ENCODE measurements around the gene RPS6KA2.

Gene RPS6KA2

DNA sequence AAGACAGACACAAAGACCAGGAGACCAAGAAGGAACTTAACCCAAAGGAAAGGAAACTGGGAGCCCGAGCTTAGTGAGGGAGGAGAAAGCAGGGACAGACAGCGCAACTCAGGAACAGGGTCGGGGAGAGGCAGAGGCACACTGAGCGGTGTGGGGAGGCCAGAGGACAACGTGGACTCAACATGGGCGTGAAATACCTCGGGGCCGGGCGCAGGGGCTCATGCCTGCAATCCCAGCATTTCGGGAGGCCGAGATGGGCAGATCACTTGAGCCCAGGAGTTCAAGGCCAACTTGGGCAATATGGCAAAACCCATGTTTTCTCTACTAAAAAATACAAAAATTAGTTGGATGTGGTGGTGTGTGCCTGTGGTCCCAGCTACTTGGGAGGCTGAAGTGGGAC lies 5.7 kb upstream of the RPS6KA2 start:
- no peak for DNase-seq (ENCODE audit: low read depth)
- TF ChIP-seq, protein P1, sequence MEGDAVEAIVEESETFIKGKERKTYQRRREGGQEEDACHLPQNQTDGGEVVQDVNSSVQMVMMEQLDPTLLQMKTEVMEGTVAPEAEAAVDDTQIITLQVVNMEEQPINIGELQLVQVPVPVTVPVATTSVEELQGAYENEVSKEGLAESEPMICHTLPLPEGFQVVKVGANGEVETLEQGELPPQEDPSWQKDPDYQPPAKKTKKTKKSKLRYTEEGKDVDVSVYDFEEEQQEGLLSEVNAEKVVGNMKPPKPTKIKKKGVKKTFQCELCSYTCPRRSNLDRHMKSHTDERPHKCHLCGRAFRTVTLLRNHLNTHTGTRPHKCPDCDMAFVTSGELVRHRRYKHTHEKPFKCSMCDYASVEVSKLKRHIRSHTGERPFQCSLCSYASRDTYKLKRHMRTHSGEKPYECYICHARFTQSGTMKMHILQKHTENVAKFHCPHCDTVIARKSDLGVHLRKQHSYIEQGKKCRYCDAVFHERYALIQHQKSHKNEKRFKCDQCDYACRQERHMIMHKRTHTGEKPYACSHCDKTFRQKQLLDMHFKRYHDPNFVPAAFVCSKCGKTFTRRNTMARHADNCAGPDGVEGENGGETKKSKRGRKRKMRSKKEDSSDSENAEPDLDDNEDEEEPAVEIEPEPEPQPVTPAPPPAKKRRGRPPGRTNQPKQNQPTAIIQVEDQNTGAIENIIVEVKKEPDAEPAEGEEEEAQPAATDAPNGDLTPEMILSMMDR (IDR thresholded peaks at IDR 0.05; ENCODE audit: control insufficient read depth, extremely low read depth, insufficient read depth): no peak

DNA sequence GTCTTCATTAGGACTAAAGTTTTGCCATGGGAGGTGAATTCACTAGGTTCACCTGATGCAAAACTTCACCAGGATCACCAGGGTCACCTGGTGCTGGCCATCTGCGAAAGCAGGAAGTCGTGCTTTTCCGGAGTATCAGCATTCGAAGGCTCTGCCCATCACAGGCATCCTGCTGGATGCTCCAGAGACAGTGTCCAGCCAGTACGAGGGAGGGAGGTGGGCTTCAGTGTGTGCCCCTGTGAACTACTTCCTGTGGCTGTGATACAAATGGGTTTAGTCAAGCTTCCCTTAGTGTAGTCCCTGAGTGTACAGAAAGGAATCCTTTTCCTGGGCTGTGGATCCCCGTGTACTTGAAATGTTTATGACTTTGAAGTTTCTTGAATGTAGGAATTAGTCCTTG lies 3.4 kb upstream of the RPS6KA2 start:
- TF ChIP-seq, protein P1 (IDR thresholded peaks at IDR 0.05; ENCODE audit: control insufficient read depth, extremely low read depth, insufficient read depth): no peak
- H3K4me3 ChIP-seq (ENCODE audit: low read depth, low read length): no peak overlapping the region
- DNase-seq (ENCODE audit: low read depth): no peak

More for the DNA sequence above, 5.7 kb upstream of the RPS6KA2 start:
- H3K4me3 ChIP-seq (ENCODE audit: low read depth, low read length): no peak overlapping the region

DNA sequence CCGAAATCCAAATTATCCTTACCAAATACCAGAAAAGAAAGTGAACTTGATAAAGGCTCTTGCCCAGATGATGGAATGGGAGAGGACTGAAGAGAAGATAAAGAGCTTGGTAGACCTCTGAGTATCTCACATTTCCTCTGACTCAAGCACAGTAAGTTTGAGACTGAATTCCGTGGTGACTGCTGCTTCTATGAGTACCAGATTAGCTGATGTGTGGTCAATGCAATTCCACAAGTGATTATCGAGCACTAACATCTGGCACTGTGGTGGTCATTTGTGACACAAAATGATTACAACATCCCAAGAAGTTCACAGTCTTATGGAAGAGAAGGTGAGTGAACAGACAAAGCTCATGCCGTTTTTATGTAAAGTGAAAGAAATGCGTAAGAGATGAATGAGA lies 2.6 kb upstream of the RPS6KA2 start:
- TF ChIP-seq, protein P1 (IDR thresholded peaks at IDR 0.05; ENCODE audit: control insufficient read depth, extremely low read depth, insufficient read depth): no peak
- DNase-seq (ENCODE audit: low read depth): no peak
- H3K4me3 ChIP-seq (ENCODE audit: low read depth, low read length): no peak overlapping the region

DNA sequence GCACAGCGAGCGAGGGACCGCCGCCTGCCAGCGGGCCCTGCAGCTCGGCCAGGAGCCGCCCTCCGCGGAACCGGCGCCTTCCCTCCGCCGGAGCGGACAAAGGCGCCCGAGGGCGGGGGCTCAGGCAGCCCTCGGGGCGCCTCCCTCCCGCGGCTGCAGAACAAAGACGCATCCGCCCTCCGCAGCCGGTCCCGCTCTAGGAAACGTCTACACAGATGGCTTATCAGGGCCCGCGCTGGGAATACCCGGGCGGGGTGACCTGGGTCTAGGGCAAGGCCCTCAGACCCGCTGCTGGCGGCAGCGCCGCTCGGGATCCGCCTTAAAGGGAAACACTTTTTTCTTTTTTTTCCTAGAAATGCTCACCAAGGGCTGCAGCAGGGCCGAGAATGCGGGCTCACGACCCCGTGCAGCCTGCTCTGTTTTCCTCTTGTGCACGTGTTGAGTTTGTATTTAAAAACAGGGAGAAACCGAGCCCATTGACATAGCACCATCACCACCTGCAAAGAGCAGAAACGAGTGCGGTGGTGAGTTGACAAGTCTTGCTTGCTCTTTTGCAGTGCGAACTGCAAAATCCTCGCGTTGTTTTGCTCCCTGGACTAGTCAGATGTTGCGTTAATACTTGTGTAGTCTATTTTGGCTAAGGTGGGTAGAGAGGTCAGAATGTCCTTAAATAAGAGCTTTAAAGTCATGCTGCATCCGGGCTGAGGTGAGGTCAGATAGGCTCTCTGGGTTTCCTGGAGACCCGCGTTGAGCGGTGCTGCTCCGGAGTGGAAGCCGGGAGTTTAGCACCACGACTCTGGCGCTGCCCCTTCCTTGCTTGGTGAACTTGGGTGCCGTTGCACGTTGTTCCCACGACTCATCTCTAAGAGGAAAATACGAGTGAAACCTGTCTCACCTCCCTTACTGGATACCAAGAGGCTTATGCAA lies 1.1 kb upstream of the RPS6KA2 start:
- H3K4me3 ChIP-seq (ENCODE audit: low read depth, low read length): peak overlapping the region; percentile 58
- no peak for DNase-seq (ENCODE audit: low read depth)
- TF ChIP-seq, protein P1 (IDR thresholded peaks at IDR 0.05; ENCODE audit: control insufficient read depth, extremely low read depth, insufficient read depth): no peak

DNA sequence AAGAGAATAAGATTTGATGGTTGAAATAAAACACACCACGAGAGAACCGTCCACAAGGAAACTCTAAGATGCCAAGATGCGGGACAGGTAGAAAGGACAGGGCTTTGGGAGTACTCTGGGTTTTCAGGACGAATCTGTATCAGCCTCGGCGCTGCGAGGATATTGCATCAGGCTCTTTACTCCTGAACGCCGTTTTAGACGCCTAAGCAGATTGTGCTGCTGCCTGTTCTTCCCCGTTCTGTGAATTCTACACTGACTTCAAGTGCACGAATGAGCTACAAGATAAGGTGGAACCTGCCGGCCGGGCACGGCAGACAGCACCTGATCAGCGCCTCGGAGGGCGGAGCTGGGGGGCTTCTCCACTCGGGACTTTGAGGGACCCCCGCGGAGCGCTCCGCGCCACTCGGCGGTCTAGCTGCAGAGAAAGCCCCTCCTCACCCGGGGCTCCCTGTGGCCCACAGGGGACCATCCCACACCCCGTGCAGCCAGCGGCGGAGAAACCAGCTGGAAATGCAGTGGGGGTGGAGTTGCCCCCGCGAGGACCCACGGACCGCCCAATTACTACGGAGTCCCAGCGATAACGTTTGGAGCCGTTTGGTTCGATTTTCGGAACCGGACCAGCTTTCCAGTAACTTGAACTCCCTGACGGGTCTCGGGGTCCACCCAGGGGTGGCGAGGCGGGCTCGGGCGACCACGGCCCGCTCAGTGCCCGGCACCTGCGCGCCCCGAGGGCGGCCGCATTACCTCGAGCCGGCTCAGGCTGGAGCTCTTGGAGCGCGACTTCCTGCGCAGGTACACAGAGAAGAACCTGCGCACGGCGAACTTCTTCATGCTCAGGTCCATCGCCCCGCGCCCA lies 646 bp downstream of the RPS6KA2 start:
- DNase-seq (ENCODE audit: low read depth): peak; percentile 28
- peak overlapping the region; percentile 94 for H3K4me3 ChIP-seq (ENCODE audit: low read depth, low read length)
- TF ChIP-seq, protein P1 (IDR thresholded peaks at IDR 0.05; ENCODE audit: control insufficient read depth, extremely low read depth, insufficient read depth): no peak

DNA sequence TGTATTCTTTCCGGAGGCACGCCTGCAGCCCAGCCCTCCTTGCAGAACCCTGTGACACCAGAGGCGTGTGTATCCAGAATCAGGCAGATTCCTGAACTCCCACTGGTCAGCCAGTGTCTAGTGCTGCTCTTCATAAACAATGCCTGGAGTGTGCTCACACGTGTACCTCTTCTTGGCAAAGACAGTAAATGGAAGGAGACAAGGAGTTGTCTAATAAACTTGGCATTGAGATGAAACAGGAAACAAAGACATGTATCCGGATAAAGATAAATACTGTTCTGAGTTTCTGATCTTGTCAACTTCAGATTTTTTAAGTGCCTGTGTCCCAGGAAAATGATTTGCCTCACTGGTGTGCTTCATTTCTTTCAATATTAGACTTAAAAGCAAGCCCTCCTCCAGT lies 1.7 kb downstream of the RPS6KA2 start:
- DNase-seq (ENCODE audit: low read depth): peak; percentile 85
- peak overlapping the region; percentile 94 for H3K4me3 ChIP-seq (ENCODE audit: low read depth, low read length)
- TF ChIP-seq, protein P1 (IDR thresholded peaks at IDR 0.05; ENCODE audit: control insufficient read depth, extremely low read depth, insufficient read depth): no peak

Measured in LNCaP clone FGC (cell line).